Motor neuron (in vitro differentiated cells): ENCODE data around the gene AMPD2. TPM values are rescaled to one million over a fixed set of nuclear protein-coding genes. Genes with fewer than 3 reads are reported as not detected.
"Not testable (repeated sequence)": the region's sequence is repeated elsewhere in the genome, so short reads cannot be mapped to it uniquely, and the experiment has no call there.

ENCODE experiments used
- ATAC-seq, 8 experiments: fragments of 200-7000 bp; cut with Tn5 transposase; replicated peaks in 6 of 8; 2 replicates each; pipeline ENCODE4 v1.8.0; 2021; ENCODE audit warnings: mild to moderate bottlenecking in 8 of 8, moderate library complexity in 8 of 8
- H3K27ac ChIP-seq, 2 donors: fragments of 250-450 bp; sonication (Bioruptor Pico); 2 replicates each; pipeline ENCODE4 v1.9.0; 2021; ENCODE audit warnings: antibody characterized with exemption in 2 of 2, mild to moderate bottlenecking in 2 of 2, moderate library complexity in 1 of 2
- H3K4me1 ChIP-seq, 2 donors: fragments of 250-450 bp; sonication (Bioruptor Pico); replicated peaks in 1 of 2; 2 replicates each; pipeline ENCODE4 v1.6.1; 2021; ENCODE audit warnings: antibody characterized with exemption in 2 of 2, mild to moderate bottlenecking in 2 of 2, moderate library complexity in 1 of 2
- H3K4me3 ChIP-seq, 5 donors: fragments of 250-450 bp; sonication (Bioruptor Pico); 2 replicates each; pipeline ENCODE4 v1.9.0; 2021; ENCODE audit warnings: antibody characterized with exemption in 5 of 5, mild to moderate bottlenecking in 5 of 5, moderate library complexity in 4 of 5
- WGBS, 10 experiments: fragments of 450-650 bp; shearing (Covaris generic); methylation state at CpG; one replicate each; pipeline ENCODE4 v1.0.0; 2022; 5-methylcytosine and 5-hydroxymethylcytosine counted together
- in situ Hi-C, 9 experiments: fragments of 400-800 bp; cut with MboI; loops; one replicate each; pipeline ENCODE4 v1.15.0; 2021; ENCODE audit warnings: low sequenced_read_pairs in 9 of 9, low pct_unique_long_range_greater_than_20kb in 2 of 9; ENCODE audit not compliant: unreplicated experiment in 9 of 9
- total RNA-seq, 8 experiments: library from RNA; unstranded; fragments of 300-600 nt; gene quantifications; 2 replicates each; pipeline versions ENCODE4 v1.2.3 to v1.2.4, GENCODE V29; 2022

AMPD2 gene
- total RNA-seq, 8 experiments from 2014 or later = 46.3 to 100 (median 61.3) TPM

- peak in 1 of 8 experiments; percentile 12 for ATAC-seq
- Histone ChIP-seq H3K27ac (no peak overlapping the region), H3K4me1 (peaks cover 14 to 15% of the 10 kb centered on the region in 2 donors), H3K4me3 (no peak overlapping the region)
- in situ Hi-C loops = loop anchor here in 2 of 9 experiments (10.0 to 25.0 kb wide), 2 partner anchors 102 to 325 kb away; partner anchors contain the start of genes AHCYL1 (in 1 of the 2) and EPS8L3 (in 1 of the 2)
- WGBS, 10 experiments = 40 to 100% (median 65%) methylated on average over 1 to 5 of the region's 5 CpGs; no CpG with 5 or more reads in 4 of the 10 experiments
Observed at GRCh38 chr1:109659997-109660690, 40.5 kb downstream of the AMPD2 start.

- in situ Hi-C loops = loop anchor here in 1 of 9 experiments (25.0 kb wide), 1 partner anchor 102 kb away; the partner anchor contains the start of gene EPS8L3
- WGBS, 10 experiments = 60 to 86% (median 76%) methylated on average over 1 to 2 of the region's 4 CpGs; no CpG with 5 or more reads in 6 of the 10 experiments
- peaks cover 14 to 15% of the 10 kb centered on the region in 2 donors for H3K4me1 ChIP-seq
- H3K4me3 ChIP-seq, ATAC-seq, H3K27ac ChIP-seq: not testable (repeated sequence)
Observed at GRCh38 chr1:109660691-109661026, 41.0 kb downstream of the AMPD2 start.

GRCh38 chr1:109661391-109661790 is 41.8 kb downstream of the AMPD2 start:
- ATAC-seq = no peak
- no peak overlapping the region for H3K4me3 ChIP-seq
- in situ Hi-C loops = loop anchor here in 1 of 9 experiments (25.0 kb wide), 1 partner anchor 101 kb away; the partner anchor contains the start of gene EPS8L3
- 67 to 74% (median 74%) methylated on average over 2 of the region's 2 CpGs; no CpG with 5 or more reads in 7 of the 10 experiments for WGBS, 10 experiments
- H3K4me1 ChIP-seq = peaks cover 14 to 15% of the 10 kb centered on the region in 2 donors
- no peak overlapping the region for H3K27ac ChIP-seq

- WGBS, 10 experiments = 63 to 100% (median 95%) methylated on average over 1 of the region's 1 CpG; no CpG with 5 or more reads in 6 of the 10 experiments
- ATAC-seq = no peak
- in situ Hi-C loops = loop anchor here in 1 of 9 experiments (25.0 kb wide), 1 partner anchor 98 kb away; the partner anchor contains the start of gene EPS8L3
Observed at GRCh38 chr1:109664671-109665070, 45.0 kb downstream of the AMPD2 start.

GRCh38 chr1:109667452-109668122 is 48.0 kb downstream of the AMPD2 start, which contains the start of gene GSTM2:
Gene GSTM2, plus strand, starts transcription at chr1:109668057. Its CDS starts 59 bp downstream, at chr1:109668116.
- in situ Hi-C loops = loop anchor here in 1 of 9 experiments (25.0 kb wide), 1 partner anchor 95 kb away; the partner anchor contains the start of gene EPS8L3
- 12 to 100% (median 34%) methylated on average over 1 to 12 of the region's 22 CpGs; no CpG with 5 or more reads in 1 of the 10 experiments for WGBS, 10 experiments
- Histone ChIP-seq H3K4me3 (peak within 1 kb of the TSS; percentile 29 to 45 (median 38)), H3K4me1 (peaks cover 6 to 9% of the 10 kb centered on the region in 2 donors), H3K27ac (peak within 1 kb of the TSS in 1 of 2 donors; percentile 15)
- ATAC-seq = peak; percentile 98 to 100 (median 99)

More at GRCh38 chr1:109664671-109665070, 45.0 kb downstream of the AMPD2 start:
- Histone ChIP-seq H3K27ac (no peak overlapping the region), H3K4me3 (no peak overlapping the region), H3K4me1 (peaks cover 6 to 16% of the 10 kb centered on the region in 2 donors)

- Histone ChIP-seq H3K4me3 (peak overlapping the region; percentile 29 to 45 (median 38)), H3K27ac (peak overlapping the region in 1 of 2 donors; percentile 15), H3K4me1 (peaks cover 6 to 9% of the 10 kb centered on the region in 2 donors)
- in situ Hi-C loops = loop anchor here in 1 of 9 experiments (25.0 kb wide), 1 partner anchor 94 kb away; the partner anchor contains the start of gene EPS8L3
- WGBS, 10 experiments = 19 to 80% (median 20%) methylated on average over 1 to 7 of the region's 26 CpGs; no CpG with 5 or more reads in 7 of the 10 experiments
- peak in 6 of 8 experiments; percentile 7 to 69 (median 48) for ATAC-seq
Observed at GRCh38 chr1:109668123-109668775, 48.6 kb downstream of the AMPD2 start.

- Histone ChIP-seq H3K27ac (no peak overlapping the region), H3K4me1 (peaks cover 6 to 9% of the 10 kb centered on the region in 2 donors), H3K4me3 (no peak overlapping the region)
- in situ Hi-C loops = loop anchor here in 1 of 9 experiments (25.0 kb wide), 1 partner anchor 93 kb away; the partner anchor contains the start of gene EPS8L3
- ATAC-seq = no peak
- WGBS, 10 experiments = 75 to 100% (median 100%) methylated on average over 4 to 14 of the region's 22 CpGs; no CpG with 5 or more reads in 5 of the 10 experiments
Observed at GRCh38 chr1:109669246-109669948, 49.8 kb downstream of the AMPD2 start.

GRCh38 chr1:109669949-109670302 is 50.3 kb downstream of the AMPD2 start:
- WGBS, 10 experiments = 90 to 100% (median 100%) methylated on average over 1 to 2 of the region's 5 CpGs; no CpG with 5 or more reads in 6 of the 10 experiments
- in situ Hi-C loops = loop anchor here in 1 of 9 experiments (25.0 kb wide), 1 partner anchor 92 kb away; the partner anchor contains the start of gene EPS8L3

GRCh38 chr1:109671067-109671466 is 51.4 kb downstream of the AMPD2 start:
- H3K4me1 ChIP-seq = peaks cover 6 to 9% of the 10 kb centered on the region in 2 donors
- 40 to 100% (median 95%) methylated on average over 1 to 5 of the region's 5 CpGs; no CpG with 5 or more reads in 3 of the 10 experiments for WGBS, 10 experiments
- H3K27ac ChIP-seq = no peak overlapping the region
- in situ Hi-C loops = loop anchor here in 1 of 9 experiments (25.0 kb wide), 1 partner anchor 91 kb away; the partner anchor contains the start of gene EPS8L3
- ATAC-seq = no peak
- no peak overlapping the region for H3K4me3 ChIP-seq

More at GRCh38 chr1:109669949-109670302, 50.3 kb downstream of the AMPD2 start:
- ATAC-seq, H3K27ac ChIP-seq, H3K4me3 ChIP-seq, H3K4me1 ChIP-seq: not testable (repeated sequence)

GRCh38 chr1:109673861-109674260 is 54.2 kb downstream of the AMPD2 start:
- not testable (repeated sequence) for H3K4me1 ChIP-seq, H3K4me3 ChIP-seq, ATAC-seq, H3K27ac ChIP-seq
- 86 to 100% methylated on average over 1 of the region's 2 CpGs; no CpG with 5 or more reads in 8 of the 10 experiments for WGBS, 10 experiments
- in situ Hi-C loops = loop anchor here in 1 of 9 experiments (25.0 kb wide), 1 partner anchor 88 kb away; the partner anchor contains the start of gene EPS8L3

- H3K4me1 ChIP-seq, H3K4me3 ChIP-seq, H3K27ac ChIP-seq, in situ Hi-C loops, ATAC-seq: not testable (repeated sequence)
- 74 to 100% (median 92%) methylated on average over 1 to 3 of the region's 3 CpGs; no CpG with 5 or more reads in 4 of the 10 experiments for WGBS, 10 experiments
Observed at GRCh38 chr1:109676683-109677381, 57.2 kb downstream of the AMPD2 start.
